GM20000 (cell line): ENCODE measurements around the gene KCTD20.
"Not testable (repeated sequence)": the region's sequence is repeated elsewhere in the genome, so short reads cannot be mapped to it uniquely, and the experiment has no call there.

Experiments
- DNase-seq: peaks from one replicate; pipeline ENCODE4 v3.0.0; 2012; ENCODE audit warnings: low spot score
- CTCF ChIP-seq: IDR thresholded peaks from 2 replicates; pipeline ENCODE4 v1.5.1; 2012; ENCODE audit warnings: mild to moderate bottlenecking, control low read depth; ENCODE audit errors: extremely low read depth, missing control alignments

Gene KCTD20

GRCh38 chr6:36445621-36446020 lies 2.8 kb downstream of the KCTD20 start:
- no peak for DNase-seq
- TF ChIP-seq CTCF: no peak

- DNase-seq: not testable (repeated sequence)
These were observed 6.4 kb downstream of the KCTD20 start for GRCh38 chr6:36449173-36449572.

GRCh38 chr6:36452897-36453296 lies 10.1 kb downstream of the KCTD20 start:
- DNase-seq: not testable (repeated sequence)

- no peak for TF ChIP-seq CTCF
- no peak for DNase-seq
These were observed 12.8 kb downstream of the KCTD20 start for GRCh38 chr6:36455486-36456027.

GRCh38 chr6:36459501-36459900 lies 16.7 kb downstream of the KCTD20 start:
- DNase-seq: no peak

GRCh38 chr6:36460916-36461315 lies 18.1 kb downstream of the KCTD20 start:
- no peak for DNase-seq
- TF ChIP-seq CTCF: no peak

More at GRCh38 chr6:36459501-36459900, 16.7 kb downstream of the KCTD20 start:
- TF ChIP-seq CTCF: no peak

- TF ChIP-seq CTCF: no peak
- DNase-seq: no peak
These were observed 18.8 kb downstream of the KCTD20 start for GRCh38 chr6:36461646-36462045.

- DNase-seq: no peak
- TF ChIP-seq CTCF: no peak
These were observed 20.9 kb downstream of the KCTD20 start for GRCh38 chr6:36463676-36464075.

- TF ChIP-seq CTCF: no peak
- DNase-seq: no peak
These were observed 21.4 kb downstream of the KCTD20 start for GRCh38 chr6:36464233-36464632.
